H9 (cell line): ENCODE data around the gene SPTSSA. TPM values are rescaled to one million over a fixed set of nuclear protein-coding genes. Genes with fewer than 3 reads are reported as not detected.

Source experiments
- DNase-seq: peaks from one replicate; pipeline ENCODE4 v3.0.0-alpha.2; 2017
- H2AFZ ChIP-seq: one replicate; pipeline ENCODE4 v1.6.1; 2013; ENCODE audit warnings: mild to moderate bottlenecking, low read length, control low read depth, moderate library complexity
- H2AK5ac ChIP-seq: 2 replicates; pipeline ENCODE4 v1.6.1; 2013; ENCODE audit warnings: low read length, control low read depth, mixed read lengths; ENCODE audit not compliant: insufficient read length
- H2BK120ac ChIP-seq: one replicate; pipeline ENCODE4 v1.6.1; 2013; ENCODE audit warnings: low read depth, mild to moderate bottlenecking, low read length, control low read depth, inconsistent platforms; ENCODE audit not compliant: poor library complexity, severe bottlenecking
- H2BK12ac ChIP-seq: 2 replicates; pipeline ENCODE4 v1.6.1; 2013; ENCODE audit warnings: low read length, control low read depth, mixed read lengths, low read depth; ENCODE audit not compliant: insufficient read length
- H2BK15ac ChIP-seq: 2 replicates; pipeline ENCODE4 v1.6.1; 2013; ENCODE audit warnings: low read depth, low read length, control low read depth
- H2BK20ac ChIP-seq: one replicate; pipeline ENCODE4 v1.6.1; 2013; ENCODE audit warnings: low read depth, mild to moderate bottlenecking, low read length, control low read depth, inconsistent platforms; ENCODE audit not compliant: poor library complexity, severe bottlenecking
- H2BK5ac ChIP-seq: 2 replicates; pipeline ENCODE4 v1.6.1; 2013; ENCODE audit warnings: low read length, control low read depth, mixed read lengths; ENCODE audit not compliant: insufficient read length
- H3K14ac ChIP-seq: 2 replicates; pipeline ENCODE4 v1.6.1; 2013; ENCODE audit warnings: low read length, control low read depth; ENCODE audit not compliant: insufficient read depth
- H3K18ac ChIP-seq: 2 replicates; pipeline ENCODE4 v1.6.1; 2013; ENCODE audit warnings: low read depth, mild to moderate bottlenecking, mixed read lengths, low read length, control low read depth; ENCODE audit not compliant: insufficient read length
- H3K23ac ChIP-seq: 2 replicates; pipeline ENCODE4 v1.6.1; 2013; ENCODE audit warnings: low read length, control low read depth, mixed read lengths, low read depth; ENCODE audit not compliant: insufficient read length
- H3K23me2 ChIP-seq: 2 replicates; pipeline ENCODE4 v1.6.1; 2013; ENCODE audit warnings: low read depth, mild to moderate bottlenecking, mixed read lengths, low read length, control low read depth; ENCODE audit not compliant: insufficient read length, poor library complexity, severe bottlenecking
- H3K27ac ChIP-seq: 2 replicates; pipeline ENCODE4 v1.5.1; 2013; ENCODE audit warnings: low read length, control low read depth, mixed read lengths, low read depth; ENCODE audit not compliant: insufficient read length
- H3K27me3 ChIP-seq: 2 replicates; pipeline ENCODE4 v1.6.1; 2013; ENCODE audit warnings: low read length, control low read depth, inconsistent platforms; ENCODE audit not compliant: insufficient read depth
- H3K4ac ChIP-seq: 2 replicates; pipeline ENCODE4 v1.6.1; 2013; ENCODE audit warnings: low read depth, mild to moderate bottlenecking, control low read depth, inconsistent platforms, low read length, moderate library complexity
- H3K4me1 ChIP-seq: 2 replicates; pipeline ENCODE4 v1.6.1; 2013; ENCODE audit warnings: low read length, control low read depth, inconsistent platforms; ENCODE audit not compliant: insufficient read depth
- H3K4me2 ChIP-seq: 2 replicates; pipeline ENCODE4 v1.6.1; 2013; ENCODE audit warnings: low read length, control low read depth, mixed read lengths; ENCODE audit not compliant: insufficient read length, insufficient read depth
- H3K56ac ChIP-seq: 2 replicates; pipeline ENCODE4 v1.6.1; 2013; ENCODE audit warnings: low read depth, mild to moderate bottlenecking, mixed read lengths, low read length, control low read depth; ENCODE audit not compliant: insufficient read length
- H3K79me1 ChIP-seq: 2 replicates; pipeline ENCODE4 v1.6.1; 2013; ENCODE audit warnings: low read depth, mild to moderate bottlenecking, moderate library complexity, low read length, control low read depth, inconsistent platforms; ENCODE audit not compliant: insufficient read depth, poor library complexity, severe bottlenecking
- H3K79me2 ChIP-seq: 2 replicates; pipeline ENCODE4 v1.6.1; 2013; ENCODE audit warnings: low read length, control low read depth, inconsistent platforms; ENCODE audit not compliant: insufficient read depth
- H3K9ac ChIP-seq: 2 replicates; pipeline ENCODE4 v1.6.1; 2013; ENCODE audit warnings: low read length, control low read depth, mixed read lengths; ENCODE audit not compliant: insufficient read length; ENCODE audit errors: extremely low read depth
- H3K9me3 ChIP-seq: one replicate; pipeline ENCODE4 v1.6.1; 2013; ENCODE audit warnings: low read depth, low read length, inconsistent platforms; ENCODE audit not compliant: control insufficient read depth
- H3T11ph ChIP-seq: one replicate; pipeline ENCODE4 v1.6.1; 2013; ENCODE audit warnings: mild to moderate bottlenecking, low read length, control low read depth, inconsistent platforms
- H4K20me1 ChIP-seq: one replicate; pipeline ENCODE4 v1.6.1; 2013; ENCODE audit not compliant: control insufficient read depth, insufficient read length, insufficient read depth
- H4K5ac ChIP-seq: 2 replicates; pipeline ENCODE4 v1.6.1; 2013; ENCODE audit warnings: low read depth, mild to moderate bottlenecking, mixed read lengths, low read length, control low read depth; ENCODE audit not compliant: insufficient read length
- H4K8ac ChIP-seq: replicated peaks from 2 replicates; pipeline ENCODE4 v1.6.1; 2013; ENCODE audit warnings: low read length, control low read depth, mixed read lengths, low read depth; ENCODE audit not compliant: insufficient read length
- H4K91ac ChIP-seq: 2 replicates; pipeline ENCODE4 v1.6.1; 2013; ENCODE audit warnings: low read depth, mild to moderate bottlenecking, moderate library complexity, mixed read lengths, low read length, control low read depth; ENCODE audit not compliant: insufficient read length
- H3K27ac Mint-ChIP-seq, 3 experiments: 2 replicates in 2 of 3; 3 replicates in 1 of 3; pipeline ENCODE4 v1.8.0; 2020 to 2021; ENCODE audit warnings: mixed read lengths in 3 of 3, mild to moderate bottlenecking in 1 of 3, moderate library complexity in 1 of 3
- H3K27me3 Mint-ChIP-seq: 2 replicates; pipeline ENCODE4 v1.8.0; 2021; ENCODE audit warnings: low read depth, mild to moderate bottlenecking, moderate library complexity, mixed read lengths
- H3K36me3 Mint-ChIP-seq, 3 experiments: 2 replicates in 2 of 3; 3 replicates in 1 of 3; pipeline ENCODE4 v1.8.0; 2020 to 2021; ENCODE audit warnings: low read depth in 3 of 3, mixed read lengths in 3 of 3; ENCODE audit not compliant: insufficient read depth in 1 of 3
- H3K4me1 Mint-ChIP-seq, 2 experiments: 2 replicates each; pipeline ENCODE4 v1.8.0; 2020; ENCODE audit warnings: mixed read lengths in 2 of 2
- H3K4me3 Mint-ChIP-seq, 2 experiments: 2 replicates in 1 of 2; 3 replicates in 1 of 2; pipeline ENCODE4 v1.8.0; 2020 to 2021; ENCODE audit warnings: mild to moderate bottlenecking in 2 of 2, mixed read lengths in 2 of 2, moderate library complexity in 1 of 2
- H3K9me3 Mint-ChIP-seq, 2 experiments: 2 replicates in 1 of 2; 3 replicates in 1 of 2; pipeline ENCODE4 v1.8.0; 2020; ENCODE audit warnings: mild to moderate bottlenecking in 2 of 2, mixed read lengths in 2 of 2, moderate library complexity in 1 of 2
- CTCF ChIP-seq: fragments of 200-600 bp; sonication (generic); conservative IDR thresholded peaks from 3 replicates; pipeline ENCODE4 v1.8.0; 2021; ENCODE audit warnings: antibody characterized with exemption, mild to moderate bottlenecking
- WGBS: extraction: QIAGEN DNeasy Blood & Tissue Kit; methylation state at CpG from one replicate; pipeline ENCODE4 v1.1.7; 2013; ENCODE audit warnings: missing lambda C conversion rate, low lambda C conversion rate, mixed read lengths; ENCODE audit not compliant: insufficient read length; ENCODE audit errors: extremely low coverage; 5-methylcytosine and 5-hydroxymethylcytosine counted together
- total RNA-seq: library from RNA; stranded (reverse); gene quantifications from 2 replicates; pipeline ENCODE4 v1.2.1, GENCODE V29; 2021

The SPTSSA gene
- total RNA-seq, 1 experiment from 2014 or later: 23.3 TPM

GRCh38 chr14:34474187-34474679, 12.2 kb upstream of the SPTSSA start:
- no peak for TF ChIP-seq CTCF
- no CpG with 5 or more reads among the region's 2 CpGs for WGBS
- no peak overlapping the region for H4K8ac ChIP-seq
- H2BK120ac ChIP-seq: no peak overlapping the region
- no peak overlapping the region for H3K4ac ChIP-seq
- H3K23me2 ChIP-seq: no peaks in the 10 kb centered on the region
- H3K9me3 ChIP-seq: no peaks in the 10 kb centered on the region
- no peaks in the 10 kb centered on the region for H3K27me3 ChIP-seq
- H3K4me1 ChIP-seq: peaks cover 2% of the 10 kb centered on the region; the same call in 1 of the 2 replicates
- H3K36me3 Mint-ChIP-seq: peaks cover 0 to 5% (median 0%) of the 10 kb centered on the region in 3 experiments; a peak in 1 of 7 replicates
- H3K27me3 Mint-ChIP-seq: peaks cover 1% of the 10 kb centered on the region; the same call in 1 of the 2 replicates
- no peak overlapping the region for H3K23ac ChIP-seq
- no peak overlapping the region for H2BK15ac ChIP-seq
- no peaks in the 10 kb centered on the region for H4K20me1 ChIP-seq
- no peaks in the 10 kb centered on the region for H3K79me2 ChIP-seq
- no peak overlapping the region for H3K4me2 ChIP-seq
- H3K27ac Mint-ChIP-seq: no peak overlapping the region
- no peak overlapping the region for H4K5ac ChIP-seq
- no peak overlapping the region for H2BK5ac ChIP-seq
- no peak overlapping the region for H2AFZ ChIP-seq
- no peak for DNase-seq
- no peak overlapping the region for H3K9ac ChIP-seq
- H4K91ac ChIP-seq: no peak overlapping the region
- no peak overlapping the region for H2AK5ac ChIP-seq
- H3K9me3 Mint-ChIP-seq: peaks cover 0 to 2% of the 10 kb centered on the region in 2 experiments; a peak in 2 of 5 replicates
- H3T11ph ChIP-seq: no peak overlapping the region
- H3K56ac ChIP-seq: no peak overlapping the region
- no peaks in the 10 kb centered on the region for H3K79me1 ChIP-seq
- H2BK20ac ChIP-seq: no peak overlapping the region
- no peak overlapping the region for H3K18ac ChIP-seq
- no peak overlapping the region for H3K14ac ChIP-seq
- no peak overlapping the region for H3K4me3 Mint-ChIP-seq
- H2BK12ac ChIP-seq: no peak overlapping the region
- H3K4me1 Mint-ChIP-seq: peaks cover 13% of the 10 kb centered on the region in 2 experiments
- H3K27ac ChIP-seq: no peak overlapping the region
